AG04450 (cell line): ENCODE measurements around the gene CDC42EP1. TPM values are rescaled to one million over a fixed set of nuclear protein-coding genes. Genes with fewer than 3 reads are reported as not detected.

Source experiments
- CTCF ChIA-PET: fragments of 300-600, 350-600 bp; formaldehyde crosslinking; extraction: SDS; loops from one replicate; lab custom pipeline; 2022; ENCODE audit warnings: antibody characterized with exemption, inconsistent platforms; lab: Charles Lee
- POLR2A ChIA-PET: fragments of 350-600 bp; formaldehyde crosslinking; extraction: SDS; loops from one replicate; lab custom pipeline; 2021; ENCODE audit warnings: antibody characterized with exemption, inconsistent platforms; lab: Yijun Ruan, JAX
- DNase-seq: peaks from one replicate; pipeline ENCODE4 v3.0.0-alpha.2; 2011; ENCODE audit warnings: low read depth, low spot score
- H3K27ac ChIP-seq: one replicate; pipeline ENCODE4 v1.5.1; 2012; ENCODE audit warnings: low read depth, low read length, control low read depth
- H3K27me3 ChIP-seq: one replicate; pipeline ENCODE4 v1.6.0; 2012; ENCODE audit warnings: low read length; ENCODE audit not compliant: control insufficient read depth, insufficient read depth
- H3K4me3 ChIP-seq: 2 replicates; pipeline ENCODE4 v1.5.1; 2011; ENCODE audit warnings: mild to moderate bottlenecking, low read depth, low read length, control low read depth
- H3K9me3 ChIP-seq: 2 replicates; pipeline ENCODE4 v1.5.1; 2012; ENCODE audit warnings: low read length; ENCODE audit not compliant: control insufficient read depth, insufficient read depth
- CTCF ChIP-seq: IDR thresholded peaks from 2 replicates; pipeline ENCODE4 v1.5.1; 2011; ENCODE audit warnings: low read depth, low read length, control low read depth, inconsistent platforms
- polyA plus RNA-seq: library from polyadenylated mRNA; depleted of rRNA; stranded (reverse); fragments of >200 nt; gene quantifications from 2 replicates; pipeline ENCODE4 v1.2.3, GENCODE V29; 2011; rRNA removed
- small RNA-seq: library from RNA; depleted of rRNA; stranded (forward); fragments of <200 nt; gene quantifications from one replicate; pipeline ENCODE3, GENCODE V24; 2012; ENCODE audit warnings: low read depth; ENCODE audit not compliant: insufficient read length

Gene CDC42EP1
- polyA plus RNA-seq, 1 experiment = 13.0 TPM

- no peak overlapping the region for H3K4me3 ChIP-seq
- no peak for DNase-seq
- no peaks in the 10 kb centered on the region; the same call in 1 of the 2 replicates for H3K9me3 ChIP-seq
- TF ChIP-seq CTCF = no peak
- no peak overlapping the region for H3K27ac ChIP-seq
- H3K27me3 ChIP-seq = no peaks in the 10 kb centered on the region
- ChIA-PET POLR2A (interaction anchor here (0.7 to 0.9 kb wide), 2 partner anchors 15 to 40 kb away, joined by 3 to 5 read pairs; partner anchors contain the start of gene PDXP), CTCF (interaction anchor here (0.7 to 3.2 kb wide), 3 partner anchors 7 to 25 kb away, joined by 3 to 20 read pairs (median 4); partner anchors contain the start of gene GGA1)
Measured at GRCh38 chr22:37618072-37618656, 57.9 kb downstream of the CDC42EP1 start.

DNA sequence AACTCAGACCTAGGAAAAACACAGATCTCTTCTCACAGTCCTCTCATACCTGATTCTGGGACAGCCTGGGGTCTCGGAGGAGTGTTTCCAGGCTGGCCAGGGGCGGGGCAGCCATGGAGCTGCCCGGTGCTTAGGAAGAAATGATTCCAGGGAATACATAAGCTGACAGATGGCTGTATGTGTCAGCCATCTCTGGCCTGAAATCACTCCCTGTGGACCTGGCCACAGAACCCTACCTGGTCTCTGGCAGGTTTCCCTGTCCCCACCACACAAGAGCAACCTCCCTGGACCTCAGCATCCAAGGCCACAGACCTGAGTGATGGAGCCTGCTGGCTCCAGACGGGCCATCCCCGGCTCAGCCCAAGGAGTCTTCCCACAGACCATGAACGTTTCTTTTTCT, 58.4 kb downstream of the CDC42EP1 start:
- no peaks in the 10 kb centered on the region; the same call in 1 of the 2 replicates for H3K9me3 ChIP-seq
- TF ChIP-seq CTCF = no peak
- no peaks in the 10 kb centered on the region for H3K27me3 ChIP-seq
- H3K4me3 ChIP-seq = no peak overlapping the region
- POLR2A ChIA-PET = interaction anchor here (0.6 to 0.7 kb wide), 3 partner anchors 8 to 244 kb away, joined by 3 to 5 read pairs (median 3); no protein-coding TSS in a partner anchor
- DNase-seq = no peak
- H3K27ac ChIP-seq = no peak overlapping the region
- CTCF ChIA-PET = interaction anchor here (3.2 kb wide), 1 partner anchor 11 kb away, joined by 20 read pairs; the partner anchor contains the start of gene GGA1

Small RNA genes within 50 kb of the gene (small RNA-seq; reads per million reads assigned to genes)
- gene RF00017 = not detected

Other genes starting within 250 kb of the CDC42EP1 start
- 2.6 and 3.8 TPM in 2 replicates for gene ELFN2, start 133.0 kb upstream of the CDC42EP1 start, polyA plus RNA-seq
- gene MFNG, start 74.1 kb upstream of the CDC42EP1 start, polyA plus RNA-seq = 0.04 and 0.06 TPM in 2 replicates
- gene CARD10, start 41.1 kb upstream of the CDC42EP1 start, polyA plus RNA-seq = 5.8 and 9.6 TPM in 2 replicates
- not detected in 2 replicates for gene LGALS2, start 19.6 kb downstream of the CDC42EP1 start, polyA plus RNA-seq
- gene GGA1, start 48.4 kb downstream of the CDC42EP1 start, polyA plus RNA-seq = 24.7 and 26.1 TPM in 2 replicates
- gene SH3BP1, start 79.2 kb downstream of the CDC42EP1 start, polyA plus RNA-seq = 8.4 and 11.3 TPM in 2 replicates
- gene PDXP, start 98.2 kb downstream of the CDC42EP1 start, polyA plus RNA-seq = 11.7 and 17.7 TPM in 2 replicates
- gene LGALS1, start 115.2 kb downstream of the CDC42EP1 start, polyA plus RNA-seq = 5,926 and 7,935 TPM in 2 replicates
- 10.4 and 11.8 TPM in 2 replicates for gene NOL12, start 125.9 kb downstream of the CDC42EP1 start, polyA plus RNA-seq
- gene TRIOBP, start 136.6 kb downstream of the CDC42EP1 start, polyA plus RNA-seq = 37.0 and 76.4 TPM in 2 replicates
- 8.9 and 13.2 TPM in 2 replicates for gene GCAT, start 247.5 kb downstream of the CDC42EP1 start, polyA plus RNA-seq